Thyroid gland (tissue), 4 donors: Measurements from ENCODE around the gene AKT2. TPM values are rescaled to one million over a fixed set of nuclear protein-coding genes. Genes with fewer than 3 reads are reported as not detected.

Source experiments
- DNase-seq, 2 donors: peaks; one replicate each; pipeline ENCODE4 v3.0.0-alpha.2; 2019
- H3K27ac ChIP-seq, 3 donors: fragments of 200-600 bp; sonication (generic); 1 replicate in 2 of 3; 2 replicates in 1 of 3; pipeline ENCODE4 v1.5.1; 2016 to 2019; ENCODE audit warnings: mild to moderate bottlenecking in 1 of 3, moderate library complexity in 1 of 3
- H3K27me3 ChIP-seq: fragments of 200-600 bp; sonication (generic); one replicate; pipeline ENCODE4 v1.5.1; 2019
- H3K36me3 ChIP-seq, 2 donors: fragments of 200-600 bp; sonication (generic); one replicate each; pipeline ENCODE4 v1.5.1; 2016 to 2019
- H3K4me1 ChIP-seq, 2 donors: fragments of 200-600 bp; sonication (generic); one replicate each; pipeline ENCODE4 v1.5.1; 2017 to 2019
- H3K4me3 ChIP-seq, 3 donors: fragments of 200-600 bp; sonication (generic); replicated peaks in 1 of 3; 1 replicate in 2 of 3; 2 replicates in 1 of 3; pipeline ENCODE4 v1.5.1; 2016; ENCODE audit warnings: mild to moderate bottlenecking in 1 of 3
- H3K9me3 ChIP-seq: fragments of 200-600 bp; sonication (generic); one replicate; pipeline ENCODE4 v1.5.1; 2017
- CTCF ChIP-seq, 6 experiments: fragments of 200-600 bp in 3 of 6; fragments of 450-650 bp in 3 of 6; sonication (generic) in 3 of 6; IDR thresholded peaks; one replicate each; pipeline ENCODE4 v1.5.1; 2016 to 2019; ENCODE audit warnings: antibody characterized with exemption in 6 of 6, mild to moderate bottlenecking in 2 of 6, inconsistent platforms in 1 of 6, moderate library complexity in 1 of 6
- POLR2A ChIP-seq, 2 donors: fragments of 450-650 bp; IDR thresholded peaks; one replicate each; pipeline ENCODE4 v1.6.1; 2017; ENCODE audit warnings: antibody characterized with exemption in 2 of 2, mild to moderate bottlenecking in 2 of 2, moderate library complexity in 1 of 2
- WGBS, 2 donors: methylation state at CpG; one replicate each; pipeline ENCODE4 v1.1.5; 2017; 5-methylcytosine and 5-hydroxymethylcytosine counted together
- intact Hi-C: fragments of 100-400 bp; cut with DNase I; formaldehyde crosslinking; loops from one replicate; pipeline ENCODE4 v1.15.1; 2023
- total RNA-seq, 4 donors: library from RNA; depleted of rRNA; stranded (reverse); fragments of >200 nt; gene quantifications; one replicate each; pipeline ENCODE4 v1.2.3, GENCODE V29; 2016

Gene AKT2
- total RNA-seq, 4 donors from 2014 or later = 166 to 285 (median 190) TPM

- no peak overlapping the region for H3K4me3 ChIP-seq
- no peaks in the 10 kb centered on the region for H3K36me3 ChIP-seq
- H3K9me3 ChIP-seq = no peaks in the 10 kb centered on the region
- peaks cover 66 to 73% of the 10 kb centered on the region in 2 donors for H3K4me1 ChIP-seq
- intact Hi-C loops = no loop called here
- H3K27ac ChIP-seq = peak overlapping the region; percentile 71 to 75 (median 74)
- TF ChIP-seq CTCF (IDR thresholded peaks at IDR 0.05) (no peak), POLR2A (IDR thresholded peaks at IDR 0.05) (no peak)
- WGBS, 2 donors = 58 to 69% methylated on average over 25 to 28 of the region's 28 CpGs
- peak; percentile 50 to 53 for DNase-seq
- no peaks in the 10 kb centered on the region for H3K27me3 ChIP-seq
These were observed 10.3 kb downstream of the AKT2 start for GRCh38 chr19:40274585-40275544.

- Histone ChIP-seq H3K27ac (peak overlapping the region; percentile 71 to 75 (median 74)), H3K4me3 (no peak overlapping the region), H3K27me3 (no peaks in the 10 kb centered on the region), H3K36me3 (no peaks in the 10 kb centered on the region), H3K9me3 (no peaks in the 10 kb centered on the region), H3K4me1 (peaks cover 59 to 70% of the 10 kb centered on the region in 2 donors)
- DNase-seq = peak; percentile 55 to 59
- no peak for TF ChIP-seq POLR2A (IDR thresholded peaks at IDR 0.05)
- TF ChIP-seq CTCF (IDR thresholded peaks at IDR 0.05) = no peak
- WGBS, 2 donors = 37 to 44% methylated on average over 14 of the region's 14 CpGs
- intact Hi-C loops = no loop called here
These were observed 11.4 kb downstream of the AKT2 start for GRCh38 chr19:40273469-40274360.

GRCh38 chr19:40272261-40272660 is 12.9 kb downstream of the AKT2 start:
- DNase-seq = no peak
- Histone ChIP-seq H3K9me3 (no peaks in the 10 kb centered on the region), H3K27me3 (no peaks in the 10 kb centered on the region), H3K4me1 (peaks cover 60 to 70% of the 10 kb centered on the region in 2 donors), H3K4me3 (no peak overlapping the region), H3K27ac (peak overlapping the region in 1 of 3 donors; percentile 4), H3K36me3 (no peaks in the 10 kb centered on the region)
- TF ChIP-seq CTCF (IDR thresholded peaks at IDR 0.05) = no peak
- no peak for TF ChIP-seq POLR2A (IDR thresholded peaks at IDR 0.05)
- WGBS, 2 donors = 94 to 96% methylated on average over 10 to 14 of the region's 14 CpGs
- intact Hi-C loops = no loop called here

GRCh38 chr19:40271706-40272105 is 13.4 kb downstream of the AKT2 start:
- 92 to 95% methylated on average over 4 of the region's 4 CpGs for WGBS, 2 donors
- Histone ChIP-seq H3K4me3 (no peak overlapping the region), H3K27ac (peak overlapping the region in 2 of 3 donors; percentile 4 to 92), H3K9me3 (no peaks in the 10 kb centered on the region), H3K4me1 (peaks cover 59 to 70% of the 10 kb centered on the region in 2 donors), H3K27me3 (no peaks in the 10 kb centered on the region), H3K36me3 (no peaks in the 10 kb centered on the region)
- DNase-seq = no peak
- TF ChIP-seq POLR2A (IDR thresholded peaks at IDR 0.05) (no peak), CTCF (IDR thresholded peaks at IDR 0.05) (no peak)
- intact Hi-C loops = no loop called here
